Renal pelvis (tissue), 4 donors: Measurements from ENCODE around the gene EPHA5. TPM values are rescaled to one million over a fixed set of nuclear protein-coding genes. Genes with fewer than 3 reads are reported as not detected.
A peak's percentile ranks its signal among the peaks of the same experiment; 100 is the strongest.

ENCODE experiments used
- DNase-seq: peaks from one replicate; pipeline ENCODE4 v3.0.0-alpha.2; 2013
- polyA plus RNA-seq, 3 donors: library from polyadenylated mRNA; unstranded; fragments of 120-200 nt; gene quantifications; one replicate each; pipeline ENCODE4 v1.2.1, GENCODE V29; 2013; ENCODE audit not compliant: insufficient read length in 3 of 3

The EPHA5 gene
- polyA plus RNA-seq, 3 donors: 0.36 to 0.77 (median 0.52) TPM

- DNase-seq: no peak
Observed at GRCh38 chr4:65635051-65635821, 35.1 kb downstream of the EPHA5 start.

GRCh38 chr4:65624651-65625050 is 45.6 kb downstream of the EPHA5 start:
- DNase-seq: no peak

- no peak for DNase-seq
Observed at GRCh38 chr4:65623506-65623905, 46.8 kb downstream of the EPHA5 start.

- no peak for DNase-seq
Observed at GRCh38 chr4:65617416-65617815, 52.9 kb downstream of the EPHA5 start.

GRCh38 chr4:65604515-65604914 is 65.8 kb downstream of the EPHA5 start:
- DNase-seq: no peak

- DNase-seq: peak; percentile 29
Observed at GRCh38 chr4:65600656-65601055, 69.6 kb downstream of the EPHA5 start.

GRCh38 chr4:65599340-65599739 is 70.9 kb downstream of the EPHA5 start:
- DNase-seq: no peak

- no peak for DNase-seq
Observed at GRCh38 chr4:65597697-65598096, 72.6 kb downstream of the EPHA5 start.

- no peak for DNase-seq
Observed at GRCh38 chr4:65592089-65592488, 78.2 kb downstream of the EPHA5 start.

GRCh38 chr4:65589921-65590320 is 80.4 kb downstream of the EPHA5 start:
- no peak for DNase-seq

- DNase-seq: no peak
Observed at GRCh38 chr4:65589331-65589730, 81.0 kb downstream of the EPHA5 start.

- DNase-seq: no peak
Observed at GRCh38 chr4:65580551-65580950, 89.7 kb downstream of the EPHA5 start.

- DNase-seq: no peak
Observed at GRCh38 chr4:65566473-65566872, 103.8 kb downstream of the EPHA5 start.

GRCh38 chr4:65561164-65561563 is 109.1 kb downstream of the EPHA5 start:
- no peak for DNase-seq

- DNase-seq: no peak
Observed at GRCh38 chr4:65559270-65559669, 111.0 kb downstream of the EPHA5 start.

- peak; percentile 1 for DNase-seq
Observed at GRCh38 chr4:65552057-65552456, 118.2 kb downstream of the EPHA5 start.

GRCh38 chr4:65550500-65550899 is 119.8 kb downstream of the EPHA5 start:
- DNase-seq: no peak

GRCh38 chr4:65546882-65547416 is 123.3 kb downstream of the EPHA5 start:
- DNase-seq: no peak

GRCh38 chr4:65538571-65538970 is 131.7 kb downstream of the EPHA5 start:
- no peak for DNase-seq

GRCh38 chr4:65535113-65535512 is 135.2 kb downstream of the EPHA5 start:
- no peak for DNase-seq

- DNase-seq: no peak
Observed at GRCh38 chr4:65521666-65522065, 148.6 kb downstream of the EPHA5 start.

- DNase-seq: no peak
Observed at GRCh38 chr4:65515646-65516045, 154.6 kb downstream of the EPHA5 start.

- no peak for DNase-seq
Observed at GRCh38 chr4:65510976-65511375, 159.3 kb downstream of the EPHA5 start.

GRCh38 chr4:65508168-65508567 is 162.1 kb downstream of the EPHA5 start:
- DNase-seq: no peak
